H1 (cell line): ENCODE data around the gene FNIP2. TPM values are rescaled to one million over a fixed set of nuclear protein-coding genes. Genes with fewer than 3 reads are reported as not detected.

Experiments used
- CTCF ChIA-PET: fragments of 300-600 bp; sonication (Branson Sonifier 250); formaldehyde crosslinking; loops from one replicate; lab custom pipeline; 2021; ENCODE audit not compliant: partially characterized antibody; lab: Charles Lee
- POLR2A ChIA-PET: fragments of 300-600 bp; sonication (Branson Sonifier 250); formaldehyde crosslinking; loops from one replicate; lab custom pipeline; 2021; ENCODE audit warnings: inconsistent platforms; ENCODE audit not compliant: partially characterized antibody; lab: Charles Lee
- DNase-seq, 2 experiments: peaks; one replicate each; pipeline versions ENCODE4 v3.0.0 to v3.0.0-alpha.2; 2010 to 2022; ENCODE audit warnings: low spot score in 2 of 2, low read depth in 1 of 2, mixed read lengths in 1 of 2
- FAIRE-seq: peaks from 2 replicates; lab custom pipeline; 2011; peaks lifted over from hg19 to GRCh38; lab: Jason Lieb, UNC
- H2AFZ ChIP-seq: 2 replicates; pipeline ENCODE4 v1.8.1; 2012; ENCODE audit warnings: low read length, inconsistent platforms
- H2AK5ac ChIP-seq: 2 replicates; pipeline ENCODE4 v1.6.1; 2013; ENCODE audit warnings: low read depth, low read length
- H2BK120ac ChIP-seq: replicated peaks from 2 replicates; pipeline ENCODE3; 2013; ENCODE audit warnings: low read depth, low read length, inconsistent platforms
- H2BK12ac ChIP-seq: 2 replicates; pipeline ENCODE4 v1.6.1; 2013; ENCODE audit warnings: low read depth, low read length
- H2BK15ac ChIP-seq: 2 replicates; pipeline ENCODE4 v1.6.1; 2013; ENCODE audit warnings: low read length
- H2BK20ac ChIP-seq: 2 replicates; pipeline ENCODE4 v1.6.1; 2013; ENCODE audit warnings: low read length
- H2BK5ac ChIP-seq: 2 replicates; pipeline ENCODE4 v1.6.1; 2013; ENCODE audit warnings: low read depth, low read length
- H3K14ac ChIP-seq: 2 replicates; pipeline ENCODE4 v1.6.1; 2013; ENCODE audit warnings: inconsistent platforms; ENCODE audit not compliant: insufficient read length
- H3K18ac ChIP-seq: 2 replicates; pipeline ENCODE4 v1.6.1; 2013; ENCODE audit warnings: low read length; ENCODE audit errors: extremely low read depth
- H3K23ac ChIP-seq: 2 replicates; pipeline ENCODE4 v1.6.1; 2013; ENCODE audit warnings: inconsistent platforms; ENCODE audit not compliant: insufficient read length
- H3K23me2 ChIP-seq: 2 replicates; pipeline ENCODE4 v1.6.1; 2013; ENCODE audit warnings: low read depth, low read length
- H3K27ac ChIP-seq: 2 replicates; pipeline ENCODE4 v1.6.1; 2011; ENCODE audit warnings: low read depth, low read length, inconsistent platforms
- H3K27me3 ChIP-seq, 4 experiments: replicated peaks in 1 of 4; 1 replicate in 1 of 4; 2 replicates in 3 of 4; pipeline versions ENCODE4 v1.6.1 to v1.8.1; 2011 to 2013; ENCODE audit warnings: low read length in 3 of 4, mild to moderate bottlenecking in 3 of 4, inconsistent platforms in 2 of 4, mixed read lengths in 2 of 4, moderate library complexity in 1 of 4; ENCODE audit not compliant: control insufficient read depth in 3 of 4, insufficient read depth in 3 of 4; ENCODE audit errors: extremely low read depth in 1 of 4
- H3K36me3 ChIP-seq, 4 experiments: 2 replicates each; pipeline versions ENCODE4 v1.6.1 to v1.8.1; 2011 to 2013; ENCODE audit warnings: mild to moderate bottlenecking in 4 of 4, low read length in 3 of 4, moderate library complexity in 2 of 4, control low read depth in 1 of 4, inconsistent platforms in 1 of 4; ENCODE audit not compliant: insufficient read depth in 4 of 4, control insufficient read depth in 2 of 4
- H3K4ac ChIP-seq: replicated peaks from 2 replicates; pipeline ENCODE3; 2013; ENCODE audit warnings: low read length, low read depth, mixed read lengths, inconsistent platforms; ENCODE audit not compliant: insufficient read length
- H3K4me1 ChIP-seq, 4 experiments: replicated peaks in 1 of 4; 1 replicate in 1 of 4; 2 replicates in 3 of 4; pipeline versions ENCODE4 v1.6.1 to v1.8.1; 2011 to 2013; ENCODE audit warnings: low read length in 3 of 4, inconsistent platforms in 2 of 4, mixed read lengths in 1 of 4; ENCODE audit not compliant: insufficient read depth in 4 of 4, control insufficient read depth in 3 of 4
- H3K4me2 ChIP-seq, 2 experiments: 2 replicates each; pipeline versions ENCODE4 v1.6.1 to v1.8.1; 2011 to 2013; ENCODE audit warnings: low read depth in 2 of 2, low read length in 2 of 2, control low read depth in 1 of 2, inconsistent platforms in 1 of 2, mild to moderate bottlenecking in 1 of 2; ENCODE audit not compliant: insufficient read depth in 1 of 2
- H3K4me3 ChIP-seq, 4 experiments: fragments of 200-600, 300-600 bp in 1 of 4; sonication (generic), shearing (Covaris generic), sonication (Bioruptor Twin) in 1 of 4; 2 replicates each; pipeline versions ENCODE4 v1.5.1 to v1.8.1; 2011 to 2016; ENCODE audit warnings: low read length in 4 of 4, low read depth in 3 of 4, control low read depth in 2 of 4, inconsistent platforms in 2 of 4, mild to moderate bottlenecking in 2 of 4, mixed read lengths in 1 of 4, moderate library complexity in 1 of 4; ENCODE audit not compliant: insufficient read depth in 2 of 4; ENCODE audit errors: extremely low read depth in 1 of 4
- H3K56ac ChIP-seq: replicated peaks from 2 replicates; pipeline ENCODE3; 2013; ENCODE audit warnings: low read depth, mild to moderate bottlenecking, mixed read lengths, low read length, inconsistent platforms; ENCODE audit not compliant: insufficient read length
- H3K79me1 ChIP-seq: 2 replicates; pipeline ENCODE4 v1.6.1; 2013; ENCODE audit warnings: low read depth, low read length, control low read depth
- H3K79me2 ChIP-seq, 2 experiments: 2 replicates each; pipeline versions ENCODE4 v1.6.1 to v1.8.1; 2012 to 2013; ENCODE audit warnings: low read length in 2 of 2, mild to moderate bottlenecking in 2 of 2, inconsistent platforms in 1 of 2; ENCODE audit not compliant: insufficient read depth in 2 of 2, control insufficient read depth in 1 of 2
- H3K9ac ChIP-seq, 4 experiments: replicated peaks in 1 of 4; 1 replicate in 1 of 4; 2 replicates in 3 of 4; pipeline versions ENCODE4 v1.6.1 to v1.8.1; 2011 to 2013; ENCODE audit warnings: low read depth in 3 of 4, low read length in 3 of 4, control low read depth in 2 of 4, mild to moderate bottlenecking in 2 of 4, moderate library complexity in 2 of 4, inconsistent platforms in 1 of 4; ENCODE audit errors: extremely low read depth in 1 of 4
- H3K9me3 ChIP-seq, 2 experiments: 2 replicates each; pipeline versions ENCODE4 v1.6.1 to v1.8.1; 2012 to 2013; ENCODE audit warnings: mild to moderate bottlenecking in 2 of 2, moderate library complexity in 2 of 2, control low read depth in 1 of 2, inconsistent platforms in 1 of 2, low read depth in 1 of 2, low read length in 1 of 2, mixed read lengths in 1 of 2; ENCODE audit not compliant: insufficient read depth in 2 of 2
- H4K20me1 ChIP-seq, 2 experiments: replicated peaks in 1 of 2; 2 replicates each; pipeline versions ENCODE3 to v1.8.1; 2011 to 2013; ENCODE audit warnings: inconsistent platforms in 2 of 2, low read length in 2 of 2, mild to moderate bottlenecking in 1 of 2; ENCODE audit not compliant: insufficient read depth in 2 of 2, control insufficient read depth in 1 of 2
- H4K5ac ChIP-seq: 2 replicates; pipeline ENCODE4 v1.6.1; 2013; ENCODE audit warnings: low read length, low read depth, mixed read lengths, inconsistent platforms; ENCODE audit not compliant: insufficient read length
- H4K8ac ChIP-seq: 2 replicates; pipeline ENCODE4 v1.8.0; 2013; ENCODE audit warnings: mild to moderate bottlenecking, moderate library complexity, low read length, inconsistent platforms; ENCODE audit not compliant: insufficient read depth; ENCODE audit errors: extremely low read depth
- H4K91ac ChIP-seq: replicated peaks from 2 replicates; pipeline ENCODE3; 2013; ENCODE audit warnings: low read length, mixed read lengths, inconsistent platforms; ENCODE audit not compliant: insufficient read length
- JUN ChIP-seq: IDR thresholded peaks from 2 replicates; pipeline ENCODE4 v1.6.1; 2011; ENCODE audit warnings: low read depth, mild to moderate bottlenecking, improper control_type of control experiment, low read length
- WGBS, 2 experiments: shearing (Covaris generic) in 1 of 2; methylation state at CpG; one replicate each; pipeline versions ENCODE4 v1.1.6 to v1.1.7; 2013 to 2015; ENCODE audit warnings: low lambda C conversion rate in 2 of 2, mixed read lengths in 2 of 2, inconsistent platforms in 1 of 2, low coverage in 1 of 2, missing lambda C conversion rate in 1 of 2; ENCODE audit not compliant: insufficient replicate concordance in 2 of 2, insufficient coverage in 1 of 2, insufficient read length in 1 of 2; ENCODE audit errors: extremely low coverage in 1 of 2, missing lambda C conversion rate in 1 of 2; 5-methylcytosine and 5-hydroxymethylcytosine counted together
- polyA plus RNA-seq, 7 experiments: library from polyadenylated mRNA; depleted of rRNA in 3 of 7; stranded (reverse) in 5 of 7; unstranded in 2 of 7; fragments of >200 nt in 5 of 7; fragments of 200-250 nt in 2 of 7; gene quantifications; 1 replicate in 5 of 7; 2 replicates in 1 of 7; 4 replicates in 1 of 7; pipeline versions ENCODE4 v1.2.1 to v1.2.3, GENCODE V29; 2011 to 2013; ENCODE audit warnings: missing spikeins in 2 of 7, mixed read lengths in 2 of 7
- total RNA-seq: library from RNA; stranded (reverse); fragmentation: NEBNext Ultra II Directional; extraction: Animal tissue kit (Norgen Biotek cat#: 25700); gene quantifications from 2 replicates; pipeline ENCODE4 v1.2.1, GENCODE V29; 2021

The FNIP2 gene
- total and polyA plus RNA-seq, 2 of the 8 experiments (the other 6 are each of a cell fraction or from before 2014, with no cell fraction given): 4.0 to 13.0 TPM

DNA sequence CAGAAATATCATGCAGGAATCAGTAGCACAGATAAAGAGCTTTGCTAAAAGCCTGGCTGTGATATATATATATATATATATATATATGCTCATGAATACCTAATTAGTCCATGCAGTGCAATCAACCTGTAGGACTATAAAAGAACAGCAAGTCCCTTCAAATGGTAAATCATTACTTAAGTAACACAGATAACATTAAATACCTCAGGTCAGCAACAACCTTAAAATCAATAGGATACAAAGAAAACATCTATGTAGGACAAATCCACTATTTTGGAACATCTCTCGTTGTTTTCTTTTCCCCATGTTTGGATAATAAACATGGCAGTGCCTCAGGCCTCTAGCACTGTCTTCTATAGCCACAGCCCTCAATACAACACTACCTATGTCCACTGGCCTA, 106.6 kb downstream of the FNIP2 start:
- POLR2A ChIA-PET: no interaction called here
- no peak overlapping the region for H4K5ac ChIP-seq
- H2BK15ac ChIP-seq: no peak overlapping the region
- H3K4me3 ChIP-seq: no peak overlapping the region
- H3K36me3 ChIP-seq: no peaks in the 10 kb centered on the region
- no peaks in the 10 kb centered on the region for H3K79me1 ChIP-seq
- no peaks in the 10 kb centered on the region for H3K23me2 ChIP-seq
- no peak overlapping the region for H2BK5ac ChIP-seq
- H3K9me3 ChIP-seq: no peaks in the 10 kb centered on the region
- H2BK20ac ChIP-seq: no peak overlapping the region
- no peak overlapping the region for H3K9ac ChIP-seq
- no peak overlapping the region for H3K4ac ChIP-seq
- FAIRE-seq: no peak
- H3K27ac ChIP-seq: no peak overlapping the region
- H4K8ac ChIP-seq: no peak overlapping the region
- H4K20me1 ChIP-seq: no peaks in the 10 kb centered on the region
- no peak overlapping the region for H3K18ac ChIP-seq
- H3K14ac ChIP-seq: no peak overlapping the region
- H2AFZ ChIP-seq: no peak overlapping the region
- DNase-seq: no peak
- H2BK120ac ChIP-seq: no peak overlapping the region
- H2BK12ac ChIP-seq: no peak overlapping the region
- H3K27me3 ChIP-seq: no peaks in the 10 kb centered on the region
- H3K4me1 ChIP-seq: peaks cover 0 to 7% (median 4%) of the 10 kb centered on the region in 4 experiments; a peak in 5 of 7 replicates
- H4K91ac ChIP-seq: no peak overlapping the region
- H3K4me2 ChIP-seq: no peak overlapping the region
- no peak overlapping the region for H2AK5ac ChIP-seq
- WGBS, 2 experiments: 74% methylated on average over 1 of the region's 1 CpG; no CpG with 5 or more reads in 1 of the 2 experiments
- H3K56ac ChIP-seq: no peak overlapping the region
- no peak for TF ChIP-seq JUN
- H3K23ac ChIP-seq: no peak overlapping the region
- no peaks in the 10 kb centered on the region for H3K79me2 ChIP-seq
- CTCF ChIA-PET: interaction anchor here (1.2 kb wide), 1 partner anchor 10 kb away, joined by 5 read pairs; no protein-coding TSS in a partner anchor
